Measurements from ENCODE around the gene LDAH.

GRCh38 chr2:20803974-20804373 is 18.9 kb downstream of the LDAH start:
- no peak for TF ChIP-seq CTCF (conservative IDR thresholded peaks at IDR 0.05; ENCODE audit: low read depth, low read length)
- TF ChIP-seq EZH2 (IDR thresholded peaks at IDR 0.05; ENCODE audit: low read length, unreplicated experiment) = no peak
